Heart right ventricle (tissue), 16 donors: Measurements from ENCODE around the gene CCT6A. TPM values are rescaled to one million over a fixed set of nuclear protein-coding genes. Genes with fewer than 3 reads are reported as not detected.
"Not testable (repeated sequence)": the region's sequence is repeated elsewhere in the genome, so short reads cannot be mapped to it uniquely, and the experiment has no call there.

Experiments used
- ATAC-seq, 8 donors: fragments of 200-7000 bp; cut with Tn5 transposase; one replicate each; pipeline ENCODE4 v1.9.1; 2020; ENCODE audit warnings: mild to moderate bottlenecking in 8 of 8, moderate library complexity in 8 of 8, moderate number of reproducible peaks in 1 of 8
- DNase-seq, 2 donors: peaks; one replicate each; pipeline ENCODE4 v3.0.0-alpha.2; 2020
- H3K27ac ChIP-seq, 10 donors: fragments of 200-600 bp; sonication (generic) in 2 of 10; one replicate each; pipeline versions ENCODE4 v1.5.0 to v1.8.0; 2020 to 2022; ENCODE audit warnings: mild to moderate bottlenecking in 3 of 10
- H3K27me3 ChIP-seq, 7 donors: fragments of 200-600 bp; one replicate each; pipeline ENCODE4 v1.8.0; 2021 to 2022; ENCODE audit warnings: mild to moderate bottlenecking in 2 of 7
- H3K36me3 ChIP-seq, 9 donors: fragments of 200-600 bp; sonication (generic) in 1 of 9; one replicate each; pipeline versions ENCODE4 v1.5.0 to v1.8.0; 2020 to 2022; ENCODE audit warnings: mild to moderate bottlenecking in 2 of 9
- H3K4me1 ChIP-seq, 9 donors: fragments of 200-600 bp; sonication (generic) in 1 of 9; one replicate each; pipeline versions ENCODE4 v1.5.0 to v1.8.0; 2020 to 2022; ENCODE audit warnings: mild to moderate bottlenecking in 4 of 9
- H3K4me3 ChIP-seq, 10 donors: fragments of 200-600 bp; sonication (generic) in 2 of 10; one replicate each; pipeline versions ENCODE4 v1.5.0 to v1.8.0; 2020 to 2022; ENCODE audit warnings: mild to moderate bottlenecking in 7 of 10, moderate library complexity in 2 of 10
- H3K9me3 ChIP-seq, 11 donors: fragments of 200-600 bp in 10 of 11; sonication (generic) in 2 of 11; one replicate each; pipeline versions ENCODE4 v1.5.0 to v1.8.0; 2013 to 2022; ENCODE audit warnings: mild to moderate bottlenecking in 2 of 11, control low read depth in 1 of 11, moderate library complexity in 1 of 11
- WGBS, 2 donors: extraction: QIAGEN DNeasy Blood & Tissue Kit; methylation state at CpG; one replicate each; pipeline ENCODE4 v1.1.7; 2013; ENCODE audit warnings: inconsistent platforms in 1 of 2; 5-methylcytosine and 5-hydroxymethylcytosine counted together
- intact Hi-C, 10 donors: fragments of 100-400 bp; cut with DNase I; formaldehyde crosslinking; loops; one replicate each; pipeline versions ENCODE4 v1.11.1 to v1.14.2; 2022
- polyA plus RNA-seq, 2 donors: library from polyadenylated mRNA; stranded (reverse); fragments of 200-250 nt; gene quantifications; one replicate each; pipeline ENCODE4 v1.2.3, GENCODE V29; 2013
- total RNA-seq, 10 donors: library from RNA; stranded (reverse); fragmentation: NEBNext Ultra II Directional in 3 of 10; extraction: Animal tissue kit (Norgen Biotek cat#: 25700) in 3 of 10; gene quantifications; one replicate each; pipeline versions ENCODE4 v1.2.1 to v1.2.4, GENCODE V29; 2021 to 2023
- TF ChIP-seq, protein P1 (sequence below), 9 donors: fragments of 200-600 bp; sonication (generic) in 2 of 9; IDR thresholded peaks; one replicate each; pipeline versions ENCODE4 v1.5.0 to v1.8.0; 2021 to 2022; ENCODE audit warnings: antibody characterized with exemption in 9 of 9, mild to moderate bottlenecking in 5 of 9, moderate library complexity in 1 of 9
- donor health status: Arrhythmogenic right ventricular cardiomyopathy.
- donor health status: ischemic (EF 13 %, LVEDD 7.1; RV severe dilation, severe dysfunction).
- donor health status: healthy with polysubstance abuse.
- donor health status: DM: no; HTN: yes; CAD: no.
- donor health status: DM: no; HTN: no; CAD: no.
- donor health status: ischemic (EF 25% LVEDD 6.9; RV normal size, moderate dysfunction).
- donor health status: ischemic (EF 25% LVEDD 5.7; RV mildly dilated, moderate dysfunction).
- donor health status: healthy.
- donor health status: DM: yes; HTN: yes; CAD: no.
- donor health status: Ischemic cardiomyopathy.
- donor health status: ischemic (EF 35%, LVEDD 5.7; RV mildly dilated, moderate dysfunction).
- donor health status: nonischemic (EF 11% LVEDD 7.7; RV severe dilation, severe dysfunction).
- donor health status: DM: yes; HTN: yes; CAD: no.
- donor health status: PGD.
- donor health status: ischemic (EF 29% LVEDD 5.4; RV normal size, mild dysfunction).
- donor health status: nonischemic (EF 23%, LVEDD 6.1; RV moderate dilation, normal function).

CCT6A gene
- total and polyA plus RNA-seq, 12 donors = 53.5 to 155 (median 69.9) TPM

DNA sequence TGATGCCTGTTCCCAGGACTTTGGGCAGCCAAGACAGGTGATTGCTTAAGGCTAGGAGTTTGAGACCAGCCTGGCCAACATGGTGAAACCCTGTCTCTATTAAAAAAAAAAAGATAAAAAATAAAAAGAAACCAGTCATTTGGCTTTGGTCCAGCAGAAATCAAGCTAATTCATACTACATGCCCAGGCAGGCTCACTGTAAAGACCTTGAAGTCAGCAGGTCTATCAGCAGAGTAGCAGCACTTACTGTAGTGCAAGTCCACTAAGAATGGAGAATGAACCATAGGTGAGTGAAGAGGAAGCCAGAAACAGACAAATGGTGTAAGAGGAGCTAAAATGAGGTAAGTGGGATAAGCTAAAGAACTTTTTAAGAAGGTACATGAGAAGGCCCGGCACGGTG is 25.0 kb upstream of the CCT6A start:
- DNase-seq = no peak
- intact Hi-C loops = no loop called here
- Histone ChIP-seq H3K27me3 (no peaks in the 10 kb centered on the region), H3K36me3 (peaks cover 0 to 34% (median 0%) of the 10 kb centered on the region in 9 donors), H3K4me1 (peaks cover 0 to 6% (median 0%) of the 10 kb centered on the region in 9 donors), H3K27ac (no peak overlapping the region), H3K4me3 (no peak overlapping the region), H3K9me3 (no peaks in the 10 kb centered on the region)
- no peak for ATAC-seq
- TF ChIP-seq, protein P1, sequence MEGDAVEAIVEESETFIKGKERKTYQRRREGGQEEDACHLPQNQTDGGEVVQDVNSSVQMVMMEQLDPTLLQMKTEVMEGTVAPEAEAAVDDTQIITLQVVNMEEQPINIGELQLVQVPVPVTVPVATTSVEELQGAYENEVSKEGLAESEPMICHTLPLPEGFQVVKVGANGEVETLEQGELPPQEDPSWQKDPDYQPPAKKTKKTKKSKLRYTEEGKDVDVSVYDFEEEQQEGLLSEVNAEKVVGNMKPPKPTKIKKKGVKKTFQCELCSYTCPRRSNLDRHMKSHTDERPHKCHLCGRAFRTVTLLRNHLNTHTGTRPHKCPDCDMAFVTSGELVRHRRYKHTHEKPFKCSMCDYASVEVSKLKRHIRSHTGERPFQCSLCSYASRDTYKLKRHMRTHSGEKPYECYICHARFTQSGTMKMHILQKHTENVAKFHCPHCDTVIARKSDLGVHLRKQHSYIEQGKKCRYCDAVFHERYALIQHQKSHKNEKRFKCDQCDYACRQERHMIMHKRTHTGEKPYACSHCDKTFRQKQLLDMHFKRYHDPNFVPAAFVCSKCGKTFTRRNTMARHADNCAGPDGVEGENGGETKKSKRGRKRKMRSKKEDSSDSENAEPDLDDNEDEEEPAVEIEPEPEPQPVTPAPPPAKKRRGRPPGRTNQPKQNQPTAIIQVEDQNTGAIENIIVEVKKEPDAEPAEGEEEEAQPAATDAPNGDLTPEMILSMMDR (IDR thresholded peaks at IDR 0.05) = no peak
- WGBS, 2 donors = 86 to 98% methylated on average over 2 of the region's 2 CpGs

DNA sequence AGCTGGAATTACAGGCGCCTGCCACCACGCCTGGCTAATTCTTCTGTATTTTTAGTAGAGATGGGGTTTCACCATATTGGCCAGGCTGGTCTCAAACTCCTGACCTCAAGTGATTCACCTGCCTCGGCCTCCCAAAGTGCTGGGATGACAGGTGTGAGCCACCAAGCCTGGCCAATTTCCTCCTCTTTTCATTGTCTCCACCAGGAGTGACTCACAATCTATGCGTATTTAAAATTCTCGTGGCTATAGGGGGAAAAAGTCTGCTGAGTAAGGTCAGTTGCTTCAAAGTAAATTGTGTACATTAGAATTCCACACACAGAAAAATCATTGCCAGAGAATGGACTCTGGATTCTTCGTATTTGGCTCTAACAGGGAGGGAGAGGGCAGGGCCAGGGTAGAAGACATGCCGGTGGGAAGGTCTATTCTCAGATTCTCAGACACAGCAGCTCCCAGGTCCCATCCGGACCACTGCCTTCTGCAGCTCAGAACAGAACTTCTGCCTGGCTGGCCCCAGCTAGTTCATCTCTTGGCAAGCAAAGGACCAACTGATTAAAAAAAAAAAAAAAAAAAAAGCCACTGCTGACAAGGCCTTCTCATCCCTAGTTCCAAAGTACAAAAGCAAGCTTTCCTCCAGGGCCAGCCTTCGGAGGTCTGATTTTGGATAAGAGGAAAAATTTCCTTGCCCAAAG is 22.5 kb upstream of the CCT6A start:
- intact Hi-C loops = no loop called here
- Histone ChIP-seq H3K36me3 (peaks cover 0 to 34% (median 0%) of the 10 kb centered on the region in 9 donors), H3K4me1 (peaks cover 0 to 10% (median 5%) of the 10 kb centered on the region in 9 donors), H3K27ac (no peak overlapping the region), H3K27me3 (no peaks in the 10 kb centered on the region), H3K9me3 (no peaks in the 10 kb centered on the region), H3K4me3 (no peak overlapping the region)
- no peak for DNase-seq
- no peak for ATAC-seq
- TF ChIP-seq, protein P1 (IDR thresholded peaks at IDR 0.05) = no peak
- WGBS, 2 donors = 95 to 96% methylated on average over 9 of the region's 9 CpGs

DNA sequence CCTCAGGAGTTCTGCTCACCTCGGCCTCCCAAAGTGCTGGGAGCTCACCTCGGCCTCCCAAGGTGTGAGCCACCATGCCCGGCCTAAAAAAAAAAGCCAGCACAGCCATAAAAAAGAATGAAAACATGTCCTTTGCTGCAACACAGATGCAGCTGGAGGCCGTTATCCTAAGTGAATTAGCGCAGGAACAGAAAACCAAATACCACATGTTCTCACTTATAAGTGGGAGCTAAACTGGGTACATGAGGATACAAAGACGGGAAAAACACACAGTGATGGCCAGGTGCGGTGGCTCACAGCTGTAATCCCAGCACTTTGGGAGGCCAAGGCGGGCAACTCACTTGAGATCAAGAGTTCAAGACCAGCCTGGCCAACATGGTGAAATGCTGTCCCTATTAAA is 21.2 kb upstream of the CCT6A start:
- intact Hi-C loops = no loop called here
- Histone ChIP-seq H3K9me3 (no peaks in the 10 kb centered on the region), H3K36me3 (peaks cover 0 to 34% (median 0%) of the 10 kb centered on the region in 9 donors), H3K4me3 (no peak overlapping the region), H3K27me3 (no peaks in the 10 kb centered on the region), H3K4me1 (peaks cover 0 to 10% (median 5%) of the 10 kb centered on the region in 9 donors), H3K27ac (no peak overlapping the region)
- WGBS, 2 donors = 96 to 97% methylated on average over 8 of the region's 8 CpGs
- ATAC-seq (no peak), DNase-seq (no peak)
- TF ChIP-seq, protein P1 (IDR thresholded peaks at IDR 0.05) = no peak

DNA sequence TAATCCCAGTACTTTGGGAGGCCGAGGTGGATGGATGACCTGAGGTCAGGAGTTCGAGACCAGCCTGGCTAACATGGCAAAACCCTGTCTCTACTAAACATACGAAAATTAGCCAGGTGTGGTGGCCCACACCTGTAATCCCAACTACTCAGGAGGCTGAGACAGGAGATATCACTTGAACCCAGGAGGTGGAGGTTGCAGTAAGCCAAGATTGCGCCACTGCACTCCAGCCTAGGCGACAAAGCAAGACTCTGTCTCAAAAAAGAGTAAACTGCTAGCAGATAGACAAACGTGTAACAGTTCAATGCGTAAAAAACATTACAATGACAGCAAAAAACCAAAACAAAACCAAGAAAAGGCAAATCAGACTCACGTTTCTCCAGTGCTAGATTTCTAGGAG is 20.0 kb upstream of the CCT6A start:
- H3K27ac ChIP-seq, H3K9me3 ChIP-seq, intact Hi-C loops, DNase-seq, H3K4me1 ChIP-seq, H3K27me3 ChIP-seq, ATAC-seq, H3K4me3 ChIP-seq: not testable (repeated sequence)
- peaks cover 0 to 29% (median 0%) of the 10 kb centered on the region in 9 donors for H3K36me3 ChIP-seq
- WGBS, 2 donors = 87 to 92% methylated on average over 8 of the region's 8 CpGs

DNA sequence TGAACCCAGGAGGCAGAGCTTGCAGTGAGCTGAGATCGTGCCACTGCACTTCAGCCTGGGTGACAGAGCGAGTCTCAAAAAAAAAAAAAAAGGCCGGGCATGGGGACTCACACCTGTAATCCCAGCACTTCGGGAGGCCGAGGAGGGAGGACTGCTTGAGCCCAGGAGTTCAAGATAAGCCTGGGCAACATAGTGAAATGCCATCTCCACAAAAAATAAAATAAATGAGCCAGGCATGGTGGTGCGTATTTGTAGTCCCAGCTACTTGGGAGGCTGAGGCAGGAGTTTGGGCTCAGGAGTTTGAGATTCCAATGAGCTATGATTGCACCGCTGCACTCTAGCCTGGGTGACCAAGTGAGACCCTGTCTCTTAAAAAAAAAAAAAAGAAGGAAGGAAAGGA is 19.0 kb upstream of the CCT6A start:
- H3K4me3 ChIP-seq, ATAC-seq, intact Hi-C loops, H3K27ac ChIP-seq, H3K9me3 ChIP-seq, DNase-seq, H3K27me3 ChIP-seq, H3K4me1 ChIP-seq: not testable (repeated sequence)
- H3K36me3 ChIP-seq = peaks cover 0 to 24% (median 0%) of the 10 kb centered on the region in 9 donors
- WGBS, 2 donors = 96 to 98% methylated on average over 7 of the region's 7 CpGs
